Stimulated activated CD8-positive, alpha-beta memory T cell treated with anti-CD3 and anti-CD28 coated beads, Interleukin-7, amount 100 ng/mL, for 48 hours (primary cell): ENCODE results near the gene ZNF146.
"Not testable (repeated sequence)": the region's sequence is repeated elsewhere in the genome, so short reads cannot be mapped to it uniquely, and the experiment has no call there.

ENCODE experiments used
- DNase-seq, 2 donors: peaks; one replicate each; pipeline ENCODE4 v3.0.0-alpha.2; 2020; ENCODE audit warnings: low read depth in 1 of 2; ENCODE audit errors: extremely low read depth in 1 of 2

Gene ZNF146

GRCh38 chr19:36233626-36234025 lies 18.7 kb downstream of the ZNF146 start:
- DNase-seq = not testable (repeated sequence)

- no peak for DNase-seq
These were observed 21.5 kb downstream of the ZNF146 start for GRCh38 chr19:36236304-36236945.

GRCh38 chr19:36236946-36237310 lies 22.0 kb downstream of the ZNF146 start:
- no peak for DNase-seq

- DNase-seq = no peak
These were observed 29.2 kb downstream of the ZNF146 start for GRCh38 chr19:36244066-36244465.

- no peak for DNase-seq
These were observed 30.5 kb downstream of the ZNF146 start for GRCh38 chr19:36245210-36246005.

GRCh38 chr19:36246006-36246481 lies 31.1 kb downstream of the ZNF146 start:
- no peak for DNase-seq

- DNase-seq = no peak
These were observed 37.1 kb downstream of the ZNF146 start for GRCh38 chr19:36252047-36252446.

- no peak for DNase-seq
These were observed 39.9 kb downstream of the ZNF146 start for GRCh38 chr19:36254848-36255247.

GRCh38 chr19:36255316-36255715 lies 40.4 kb downstream of the ZNF146 start:
- DNase-seq = no peak

- DNase-seq = no peak
These were observed 41.2 kb downstream of the ZNF146 start for GRCh38 chr19:36256064-36256463.

- no peak for DNase-seq
These were observed 42.1 kb downstream of the ZNF146 start for GRCh38 chr19:36256853-36257519.

- no peak for DNase-seq
These were observed 42.6 kb downstream of the ZNF146 start for GRCh38 chr19:36257520-36257876.

- DNase-seq = no peak
These were observed 43.3 kb downstream of the ZNF146 start for GRCh38 chr19:36258028-36258875.

- no peak for DNase-seq
These were observed 44.3 kb downstream of the ZNF146 start for GRCh38 chr19:36259211-36259610.

GRCh38 chr19:36265064-36265463 lies 50.2 kb downstream of the ZNF146 start:
- DNase-seq = no peak

GRCh38 chr19:36265856-36266374 lies 51.0 kb downstream of the ZNF146 start:
- no peak for DNase-seq

GRCh38 chr19:36266375-36266961 lies 51.6 kb downstream of the ZNF146 start:
- DNase-seq = no peak

- DNase-seq = no peak
These were observed 52.3 kb downstream of the ZNF146 start for GRCh38 chr19:36267061-36267845.

- DNase-seq = not testable (repeated sequence)
These were observed 53.2 kb downstream of the ZNF146 start for GRCh38 chr19:36268081-36268480.

- DNase-seq = not testable (repeated sequence)
These were observed 53.7 kb downstream of the ZNF146 start for GRCh38 chr19:36268591-36268990.
